Heart left ventricle (tissue), 13 donors: Measurements from ENCODE around the gene PLCB4.

ENCODE experiments used
- POLR2A ChIP-seq, 2 donors: fragments of 450-650 bp; IDR thresholded peaks; one replicate each; pipeline ENCODE4 v1.6.1; 2017; ENCODE audit warnings: antibody characterized with exemption in 2 of 2, mild to moderate bottlenecking in 2 of 2, moderate library complexity in 2 of 2
- TF ChIP-seq, protein P1 (sequence below), 12 donors: fragments of 200-600 bp; sonication (generic) in 4 of 12; IDR thresholded peaks; one replicate each; pipeline versions ENCODE4 v1.5.0 to v1.8.0; 2018 to 2022; ENCODE audit warnings: antibody characterized with exemption in 12 of 12, mild to moderate bottlenecking in 5 of 12
- donor health status: ischemic (EF 13 %, LVEDD 7.1; RV severe dilation, severe dysfunction).
- donor health status: DM: no; HTN: yes; CAD: no.
- donor health status: DM: no; HTN: no; CAD: no.
- donor health status: ischemic (EF 25% LVEDD 6.9; RV normal size, moderate dysfunction).
- donor health status: ischemic (EF 25% LVEDD 5.7; RV mildly dilated, moderate dysfunction).
- donor health status: ischemic (EF 35%, LVEDD 5.7; RV mildly dilated, moderate dysfunction).
- donor health status: nonischemic (EF 11% LVEDD 7.7; RV severe dilation, severe dysfunction).
- donor health status: DM: yes; HTN: yes; CAD: no.
- donor health status: PGD.
- donor health status: ischemic (EF 29% LVEDD 5.4; RV normal size, mild dysfunction).
- donor health status: nonischemic (EF 23%, LVEDD 6.1; RV moderate dilation, normal function).

DNA sequence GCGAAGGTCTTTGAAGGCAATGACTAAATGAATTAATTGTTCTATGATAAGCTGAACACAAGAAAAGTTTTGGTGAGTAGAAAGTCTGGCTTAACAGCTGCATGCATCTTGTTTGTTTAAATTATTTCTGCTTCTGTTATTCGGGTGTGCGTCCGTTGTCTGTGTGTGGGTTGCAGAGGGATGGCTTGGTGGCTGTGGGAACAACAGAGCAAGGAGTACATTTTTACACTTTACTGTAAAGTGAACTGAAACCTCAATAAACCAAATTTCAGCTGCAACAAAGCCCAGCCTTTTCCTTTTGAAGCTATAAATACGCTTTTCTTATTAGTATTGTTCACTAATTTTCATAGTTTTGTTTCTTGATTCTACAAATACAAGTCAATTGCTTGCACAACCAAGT lies 442.0 kb downstream of the PLCB4 start:
- TF ChIP-seq, protein P1, sequence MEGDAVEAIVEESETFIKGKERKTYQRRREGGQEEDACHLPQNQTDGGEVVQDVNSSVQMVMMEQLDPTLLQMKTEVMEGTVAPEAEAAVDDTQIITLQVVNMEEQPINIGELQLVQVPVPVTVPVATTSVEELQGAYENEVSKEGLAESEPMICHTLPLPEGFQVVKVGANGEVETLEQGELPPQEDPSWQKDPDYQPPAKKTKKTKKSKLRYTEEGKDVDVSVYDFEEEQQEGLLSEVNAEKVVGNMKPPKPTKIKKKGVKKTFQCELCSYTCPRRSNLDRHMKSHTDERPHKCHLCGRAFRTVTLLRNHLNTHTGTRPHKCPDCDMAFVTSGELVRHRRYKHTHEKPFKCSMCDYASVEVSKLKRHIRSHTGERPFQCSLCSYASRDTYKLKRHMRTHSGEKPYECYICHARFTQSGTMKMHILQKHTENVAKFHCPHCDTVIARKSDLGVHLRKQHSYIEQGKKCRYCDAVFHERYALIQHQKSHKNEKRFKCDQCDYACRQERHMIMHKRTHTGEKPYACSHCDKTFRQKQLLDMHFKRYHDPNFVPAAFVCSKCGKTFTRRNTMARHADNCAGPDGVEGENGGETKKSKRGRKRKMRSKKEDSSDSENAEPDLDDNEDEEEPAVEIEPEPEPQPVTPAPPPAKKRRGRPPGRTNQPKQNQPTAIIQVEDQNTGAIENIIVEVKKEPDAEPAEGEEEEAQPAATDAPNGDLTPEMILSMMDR (IDR thresholded peaks at IDR 0.05), result no peak
- no peak for TF ChIP-seq POLR2A (IDR thresholded peaks at IDR 0.05)
